HG02623 (cell line): Measurements from ENCODE around the gene SLC1A3.

Source experiments
- ATAC-seq: cut with Tn5 transposase; IDR thresholded peaks from one replicate; pipeline ENCODE4 v1.9.1; 2021; ENCODE audit warnings: moderate library complexity; ENCODE audit not compliant: unreplicated experiment

Gene SLC1A3

GRCh38 chr5:36599986-36600779, 6.2 kb upstream of the SLC1A3 start:
- ATAC-seq = no peak

DNA sequence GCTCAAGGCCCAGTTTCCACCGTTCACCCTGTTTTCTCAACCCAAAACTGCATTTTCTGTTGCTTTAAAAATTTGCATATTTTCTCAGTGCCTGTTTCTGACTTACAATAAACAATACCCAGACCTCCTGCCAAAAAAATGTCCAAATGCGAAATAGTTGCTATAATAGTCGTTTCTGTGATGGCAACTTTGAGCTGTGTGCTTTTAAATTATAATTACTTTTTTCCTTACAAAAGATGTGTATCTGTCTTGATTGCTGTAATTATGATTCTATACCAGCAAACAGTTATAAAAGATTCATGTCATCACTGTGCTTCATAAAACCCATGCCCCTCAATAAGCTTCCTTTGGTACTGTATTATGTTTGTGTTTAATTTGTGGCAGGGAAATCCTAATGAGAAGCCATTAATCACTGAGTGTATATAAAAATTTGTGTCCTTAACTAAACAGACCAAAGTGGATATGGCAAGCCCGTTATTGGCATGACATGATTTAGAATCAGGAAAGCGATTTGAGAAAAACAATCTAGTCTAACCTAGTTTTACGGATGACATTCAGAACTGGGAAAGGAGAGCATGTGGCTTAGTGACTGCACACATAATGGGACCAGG, 5.4 kb upstream of the SLC1A3 start:
- no peak for ATAC-seq

DNA sequence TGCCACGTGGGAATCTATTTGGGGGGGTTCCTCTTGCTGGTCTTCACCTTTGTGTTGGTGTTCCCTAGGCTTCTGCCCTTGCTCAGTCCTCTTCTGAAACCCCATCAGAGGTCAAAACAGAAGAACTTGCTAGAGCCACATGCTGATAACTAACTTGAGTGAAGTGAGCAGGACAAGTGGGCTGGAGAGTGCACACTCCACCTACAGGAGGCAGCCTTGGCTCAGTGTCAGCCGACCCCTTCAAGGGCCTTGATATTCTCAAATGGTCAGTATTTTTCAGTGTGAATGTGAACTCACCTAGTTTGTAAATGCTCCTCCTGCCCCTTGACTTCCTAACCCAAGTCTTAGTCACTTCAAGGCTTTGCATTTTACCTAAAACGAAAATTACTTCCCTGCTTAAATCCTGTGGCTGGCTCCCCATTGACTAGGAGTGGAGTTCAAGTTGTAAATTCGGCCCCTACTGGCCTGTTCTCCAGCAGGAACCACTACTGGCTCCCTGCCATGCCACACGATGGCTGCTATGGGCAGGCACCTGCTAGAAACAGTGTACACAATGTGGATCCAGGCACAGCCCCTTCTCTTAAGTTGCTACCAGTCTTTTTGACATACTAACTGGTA, 3.6 kb upstream of the SLC1A3 start:
- ATAC-seq = no peak

GRCh38 chr5:36605241-36605640, 1.2 kb upstream of the SLC1A3 start:
- ATAC-seq = no peak

DNA sequence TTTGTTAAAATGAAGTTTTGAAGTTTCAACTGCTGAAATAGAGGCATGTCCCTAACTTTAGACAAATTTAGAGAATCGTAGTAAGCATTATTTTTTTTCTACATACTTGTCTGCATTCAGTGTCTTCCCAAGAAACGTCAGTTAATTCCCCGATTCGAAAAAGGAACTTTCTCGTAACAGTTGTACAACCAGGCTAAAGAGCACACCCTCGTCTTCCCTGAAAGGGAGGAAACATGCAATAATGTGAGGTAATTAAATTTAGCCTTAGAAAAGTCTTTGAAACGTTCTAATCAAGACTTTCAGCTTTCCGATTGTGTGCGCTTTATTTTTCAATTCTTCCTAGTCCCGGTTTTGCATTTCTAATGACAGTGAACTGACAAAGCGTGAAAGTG, 374 bp upstream of the SLC1A3 start:
- no peak for ATAC-seq

DNA sequence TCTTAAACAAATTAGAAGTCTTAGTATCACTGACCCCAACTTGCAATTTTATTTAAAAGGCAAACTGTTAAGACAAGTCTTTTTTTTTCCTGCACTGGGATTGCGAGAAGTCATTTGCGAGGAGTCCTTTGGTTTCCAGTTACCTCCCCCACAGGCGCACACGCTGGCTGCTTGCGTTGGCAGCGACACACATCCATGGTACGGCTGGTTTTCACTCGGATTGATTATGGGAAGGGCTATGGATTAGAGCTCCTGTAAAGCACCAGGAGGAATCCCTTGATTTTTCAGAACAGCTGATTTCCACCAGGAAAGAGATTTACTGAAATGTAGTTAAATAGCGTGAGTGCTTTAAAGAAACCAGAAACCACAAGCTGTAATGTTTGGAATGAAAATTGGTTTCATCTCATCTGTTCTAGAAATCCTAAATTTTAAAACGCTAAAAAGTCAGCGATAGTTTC, 737 bp downstream of the SLC1A3 start:
- ATAC-seq = no peak

GRCh38 chr5:36607838-36608783, 1.7 kb downstream of the SLC1A3 start:
- no peak for ATAC-seq

GRCh38 chr5:36610621-36611020, 4.2 kb downstream of the SLC1A3 start:
- ATAC-seq = no peak

GRCh38 chr5:36611520-36612274, 5.3 kb downstream of the SLC1A3 start:
- no peak for ATAC-seq

GRCh38 chr5:36613241-36613640, 6.8 kb downstream of the SLC1A3 start:
- ATAC-seq = no peak

GRCh38 chr5:36613771-36614656, 7.6 kb downstream of the SLC1A3 start:
- ATAC-seq = no peak

DNA sequence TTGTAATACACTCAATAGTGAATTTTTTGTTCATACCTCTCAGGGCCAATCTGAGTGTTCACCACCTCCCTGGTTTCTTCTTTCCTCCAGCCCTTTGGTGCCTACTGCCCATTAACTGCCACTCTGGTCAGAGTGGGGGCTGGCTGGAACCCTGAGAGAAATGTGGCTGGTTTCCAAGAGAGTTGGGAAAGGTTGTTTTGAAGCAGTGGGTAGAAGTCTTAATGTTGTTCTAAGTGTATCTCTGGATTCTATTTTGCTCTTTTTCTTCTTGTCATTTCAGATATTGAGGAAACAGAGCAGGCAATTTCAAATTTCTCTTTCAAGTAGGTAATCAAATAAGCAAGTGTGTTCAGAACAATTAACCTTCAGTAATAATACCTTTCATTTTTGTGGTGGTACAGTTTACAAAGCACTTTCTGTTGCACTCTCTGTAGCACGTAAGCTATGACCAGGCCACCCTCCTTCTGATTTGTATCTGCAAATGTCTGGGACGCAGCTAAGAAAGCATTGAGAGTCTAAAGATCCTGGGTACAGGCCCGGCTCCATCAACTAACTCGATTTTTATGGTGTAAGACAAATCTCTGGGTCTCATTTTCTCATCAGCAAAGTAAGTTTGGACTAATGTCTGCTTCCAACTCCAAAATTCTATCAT, 8.4 kb downstream of the SLC1A3 start:
- no peak for ATAC-seq

DNA sequence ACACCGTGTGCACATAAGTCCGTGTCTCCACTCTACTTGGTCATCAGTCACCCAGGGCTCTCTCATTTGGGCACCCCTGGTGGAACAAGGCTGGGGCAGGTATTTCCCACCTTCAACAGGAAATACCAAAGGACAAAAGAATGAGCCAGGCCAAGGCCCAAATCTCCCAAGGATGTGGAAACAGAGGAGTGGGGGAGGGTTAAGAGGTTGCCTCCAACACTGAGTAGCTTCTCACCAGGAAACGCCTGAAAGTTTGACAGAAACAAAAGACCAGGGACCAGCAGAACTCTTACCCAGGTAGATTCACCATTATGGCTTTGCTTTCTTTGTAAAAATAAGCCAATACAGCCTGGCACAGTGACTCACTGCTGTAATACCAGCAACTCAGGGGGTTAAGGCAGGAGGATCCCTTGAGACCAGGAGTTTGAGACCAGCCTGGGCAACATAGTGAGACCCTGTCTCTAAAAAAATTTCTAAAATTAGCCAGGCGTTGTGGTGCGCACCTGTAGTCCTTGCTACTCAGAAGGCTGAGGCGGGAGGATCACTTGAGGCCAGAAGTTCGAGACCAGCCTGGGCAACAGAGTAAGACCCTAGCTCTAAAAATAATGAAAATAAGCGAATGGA, 12.7 kb downstream of the SLC1A3 start:
- ATAC-seq = no peak

DNA sequence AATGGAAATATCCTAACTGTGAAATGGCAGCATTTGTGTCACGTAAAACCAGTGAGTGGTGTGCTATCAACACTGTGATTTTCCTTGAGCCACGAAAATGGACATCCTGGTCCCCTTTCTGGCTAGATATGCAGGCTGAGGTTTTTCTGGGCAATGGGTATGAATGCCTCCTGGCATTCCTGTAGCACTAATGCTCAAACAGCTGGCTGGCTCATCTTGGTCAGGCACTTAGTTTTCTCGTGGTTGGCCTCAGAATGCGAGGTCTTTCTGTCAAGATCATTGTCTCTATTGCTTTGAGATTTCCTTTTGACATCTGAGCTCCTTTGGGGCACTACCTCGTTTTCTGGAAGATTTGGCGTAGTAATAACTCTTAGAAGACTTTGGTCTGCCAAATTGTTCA, 15.6 kb downstream of the SLC1A3 start:
- ATAC-seq = no peak

DNA sequence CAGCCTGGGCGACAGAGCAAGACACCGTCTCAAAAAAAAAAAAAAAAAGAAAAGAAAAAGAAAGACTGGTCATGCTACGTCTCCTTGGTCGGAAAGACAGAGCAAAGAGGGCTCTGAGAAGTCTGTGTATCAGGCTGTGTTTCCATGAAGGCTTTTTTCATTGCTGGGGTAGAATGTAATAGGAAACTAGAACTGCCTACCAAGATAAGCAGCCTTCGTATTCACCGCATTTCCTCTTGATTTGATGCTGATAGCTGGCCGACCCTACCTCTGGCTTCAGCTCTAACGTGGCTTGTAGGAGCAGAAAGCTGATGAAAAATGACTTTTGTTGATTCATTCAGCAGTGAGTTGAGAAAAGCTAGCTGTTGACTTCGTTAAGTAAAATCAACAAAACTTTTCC, 17.4 kb downstream of the SLC1A3 start:
- ATAC-seq = no peak

- ATAC-seq = no peak
Observed at GRCh38 chr5:36624277-36624676, 17.9 kb downstream of the SLC1A3 start.

DNA sequence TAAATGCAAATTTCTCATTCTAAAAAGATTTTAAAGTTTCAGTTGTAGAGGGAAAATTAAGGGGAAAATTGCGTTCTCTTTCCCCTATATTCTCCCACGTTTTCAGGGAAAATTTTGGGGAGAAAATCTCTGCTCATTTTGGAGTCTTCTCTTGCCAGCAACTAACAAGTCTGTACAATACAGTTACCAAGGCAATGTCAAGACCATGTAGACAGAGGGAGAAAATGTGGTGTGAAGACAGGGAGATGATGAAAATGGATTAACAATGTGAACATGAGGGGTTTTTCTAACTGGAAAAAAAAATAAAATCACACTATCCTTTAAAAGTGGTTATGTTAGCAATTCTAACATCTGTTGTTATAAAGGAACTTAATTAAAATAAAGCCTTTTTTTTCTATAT, 22.3 kb downstream of the SLC1A3 start:
- ATAC-seq = no peak

- no peak for ATAC-seq
Observed at GRCh38 chr5:36629729-36630128, 23.3 kb downstream of the SLC1A3 start.
